GM23338 (cell line): ENCODE data around the gene SLC9A8. TPM values are rescaled to one million over a fixed set of nuclear protein-coding genes. Genes with fewer than 3 reads are reported as not detected.

Experiments
- ATAC-seq: fragments of 200-7000 bp; cut with Tn5 transposase; 3 replicates; pipeline ENCODE4 v1.9.1; 2020
- DNase-seq: peaks from one replicate; pipeline ENCODE4 v3.0.0-alpha.2; 2015; ENCODE audit warnings: low spot score
- H2AFZ ChIP-seq: fragments of 200-600 bp; sonication (generic); 2 replicates; pipeline ENCODE4 v1.8.0; 2016; ENCODE audit warnings: antibody characterized with exemption, mild to moderate bottlenecking, moderate library complexity
- H3F3A ChIP-seq: fragments of 200-600 bp; sonication (generic); replicated peaks from 2 replicates; pipeline ENCODE4 v1.8.0; 2017; ENCODE audit warnings: antibody characterized with exemption, mixed run types, low read depth
- H3K27ac ChIP-seq: fragments of 200-600 bp; sonication (generic); 2 replicates; pipeline ENCODE4 v1.6.1; 2016; ENCODE audit warnings: low read depth
- H3K27me3 ChIP-seq: fragments of 200-600 bp; sonication (generic); 2 replicates; pipeline ENCODE4 v1.8.0; 2016; ENCODE audit warnings: mild to moderate bottlenecking, mixed run types, moderate library complexity; ENCODE audit not compliant: insufficient read depth
- H3K36me3 ChIP-seq: fragments of 200-600 bp; sonication (generic); 2 replicates; pipeline ENCODE4 v1.8.0; 2016; ENCODE audit warnings: mild to moderate bottlenecking; ENCODE audit not compliant: insufficient read depth
- H3K4me1 ChIP-seq: fragments of 200-600 bp; sonication (generic); 2 replicates; pipeline ENCODE4 v1.8.0; 2016; ENCODE audit warnings: mild to moderate bottlenecking, moderate library complexity; ENCODE audit not compliant: insufficient read depth
- H3K4me2 ChIP-seq: fragments of 200-600 bp; sonication (generic); 2 replicates; pipeline ENCODE4 v1.7.1; 2017; ENCODE audit warnings: mixed run types
- H3K4me3 ChIP-seq: fragments of 200-600 bp; sonication (generic); 2 replicates; pipeline ENCODE4 v1.6.1; 2016; ENCODE audit warnings: mixed run types
- H3K79me2 ChIP-seq: fragments of 200-600 bp; sonication (generic); replicated peaks from 2 replicates; pipeline ENCODE4 v1.8.0; 2017; ENCODE audit warnings: mild to moderate bottlenecking; ENCODE audit not compliant: insufficient read depth
- H3K9me2 ChIP-seq: fragments of 200-600 bp; sonication (generic); 2 replicates; pipeline ENCODE4 v1.8.0; 2017; ENCODE audit not compliant: insufficient read depth
- H4K20me1 ChIP-seq: fragments of 200-600 bp; sonication (generic); replicated peaks from 2 replicates; pipeline ENCODE4 v1.8.0; 2017; ENCODE audit warnings: mild to moderate bottlenecking; ENCODE audit not compliant: insufficient read depth
- H3K27ac Mint-ChIP-seq: 2 replicates; pipeline ENCODE4 v1.8.0; 2020; ENCODE audit warnings: inconsistent platforms, mild to moderate bottlenecking, moderate library complexity, mixed read lengths
- H3K27me3 Mint-ChIP-seq: 3 replicates; pipeline ENCODE4 v1.8.0; 2022; ENCODE audit warnings: low read depth, mild to moderate bottlenecking, moderate library complexity, mixed read lengths, inconsistent platforms; ENCODE audit not compliant: insufficient read depth, poor library complexity
- H3K36me3 Mint-ChIP-seq: 3 replicates; pipeline ENCODE4 v1.8.0; 2021; ENCODE audit warnings: low read depth, mild to moderate bottlenecking, inconsistent platforms, moderate library complexity, mixed read lengths
- H3K4me1 Mint-ChIP-seq: 3 replicates; pipeline ENCODE4 v1.8.0; 2020; ENCODE audit warnings: mild to moderate bottlenecking, inconsistent platforms, mixed read lengths
- H3K4me3 Mint-ChIP-seq: 3 replicates; pipeline ENCODE4 v1.8.0; 2021; ENCODE audit warnings: moderate library complexity, mild to moderate bottlenecking, inconsistent platforms, mixed read lengths
- H3K9me3 Mint-ChIP-seq: 3 replicates; pipeline ENCODE4 v1.8.0; 2020; ENCODE audit warnings: moderate library complexity, mild to moderate bottlenecking, inconsistent platforms, mixed read lengths
- CREB1 ChIP-seq: fragments of 250-450 bp; sonication (Bioruptor Pico); IDR thresholded peaks from 2 replicates; pipeline ENCODE4 v1.5.0; 2020; ENCODE audit warnings: low read depth, mild to moderate bottlenecking, moderate library complexity
- NANOG ChIP-seq: IDR thresholded peaks from 2 replicates; pipeline ENCODE4 v1.6.1; 2016; ENCODE audit warnings: antibody characterized with exemption, borderline replicate concordance
- POLR2AphosphoS5 ChIP-seq: IDR thresholded peaks from 2 replicates; pipeline ENCODE4 v1.6.1; 2016; ENCODE audit warnings: antibody characterized with exemption, low read depth
- ZNF114 ChIP-seq: fragments of 250-450 bp; sonication (Bioruptor Pico); IDR thresholded peaks from 2 replicates; pipeline ENCODE4 v1.5.0; 2020; ENCODE audit warnings: mild to moderate bottlenecking, moderate library complexity
- polyA plus RNA-seq: library from polyadenylated mRNA; unstranded; fragments of >200 nt; fragmentation: Nextera tagmentation; extraction: Ambion mirVana; gene quantifications from 2 replicates; pipeline ENCODE4 v1.2.1, GENCODE V29; 2016
- total RNA-seq: library from RNA; depleted of rRNA; stranded (reverse); fragments of >200 nt; shearing (Covaris generic); gene quantifications from 2 replicates; pipeline ENCODE4 v1.2.3, GENCODE V29; 2014
- TF ChIP-seq, protein P1 (sequence below): IDR thresholded peaks from one replicate; pipeline ENCODE4 v1.6.1; 2018; ENCODE audit warnings: antibody characterized with exemption; ENCODE audit not compliant: unreplicated experiment
- TF ChIP-seq, protein P2 (sequence below): IDR thresholded peaks from 2 replicates; pipeline ENCODE4 v1.6.1; 2016; ENCODE audit warnings: antibody characterized with exemption
- TF ChIP-seq, protein P3 (sequence below): fragments of 250-450 bp; sonication (Bioruptor Pico); IDR thresholded peaks from 2 replicates; pipeline ENCODE4 v1.5.0; 2020; ENCODE audit warnings: mild to moderate bottlenecking, moderate library complexity

SLC9A8 gene
- total and polyA plus RNA-seq, 2 experiments from 2014 or later = 2.6 to 6.4 TPM

DNA sequence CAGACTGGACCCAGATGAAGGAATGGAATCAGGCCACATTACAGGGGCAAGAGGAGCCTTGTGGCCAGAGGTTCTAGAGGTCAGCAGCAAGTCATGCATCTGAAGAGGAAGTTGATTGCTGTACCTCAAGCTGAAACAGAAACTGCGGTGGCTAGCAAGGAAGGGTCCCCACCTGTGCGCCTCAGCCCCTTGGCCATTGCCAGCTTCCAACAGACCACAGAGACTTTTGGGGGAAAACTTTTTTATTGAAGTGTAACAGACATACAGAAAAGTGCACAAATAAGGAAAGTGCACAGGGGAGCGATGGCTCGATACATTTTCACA lies 26.8 kb upstream of the SLC9A8 start:
- Mint-ChIP-seq H3K9me3 (no peaks in the 10 kb centered on the region), H3K27me3 (peaks cover 9% of the 10 kb centered on the region), H3K27ac (no peak overlapping the region), H3K4me3 (no peak overlapping the region), H3K36me3 (no peaks in the 10 kb centered on the region), H3K4me1 (peaks cover 10% of the 10 kb centered on the region; the same call in 2 of the 3 replicates)
- no peak for TF ChIP-seq CREB1 (CRISPR knock-in tag)
- TF ChIP-seq NANOG = no peak
- TF ChIP-seq, protein P1, sequence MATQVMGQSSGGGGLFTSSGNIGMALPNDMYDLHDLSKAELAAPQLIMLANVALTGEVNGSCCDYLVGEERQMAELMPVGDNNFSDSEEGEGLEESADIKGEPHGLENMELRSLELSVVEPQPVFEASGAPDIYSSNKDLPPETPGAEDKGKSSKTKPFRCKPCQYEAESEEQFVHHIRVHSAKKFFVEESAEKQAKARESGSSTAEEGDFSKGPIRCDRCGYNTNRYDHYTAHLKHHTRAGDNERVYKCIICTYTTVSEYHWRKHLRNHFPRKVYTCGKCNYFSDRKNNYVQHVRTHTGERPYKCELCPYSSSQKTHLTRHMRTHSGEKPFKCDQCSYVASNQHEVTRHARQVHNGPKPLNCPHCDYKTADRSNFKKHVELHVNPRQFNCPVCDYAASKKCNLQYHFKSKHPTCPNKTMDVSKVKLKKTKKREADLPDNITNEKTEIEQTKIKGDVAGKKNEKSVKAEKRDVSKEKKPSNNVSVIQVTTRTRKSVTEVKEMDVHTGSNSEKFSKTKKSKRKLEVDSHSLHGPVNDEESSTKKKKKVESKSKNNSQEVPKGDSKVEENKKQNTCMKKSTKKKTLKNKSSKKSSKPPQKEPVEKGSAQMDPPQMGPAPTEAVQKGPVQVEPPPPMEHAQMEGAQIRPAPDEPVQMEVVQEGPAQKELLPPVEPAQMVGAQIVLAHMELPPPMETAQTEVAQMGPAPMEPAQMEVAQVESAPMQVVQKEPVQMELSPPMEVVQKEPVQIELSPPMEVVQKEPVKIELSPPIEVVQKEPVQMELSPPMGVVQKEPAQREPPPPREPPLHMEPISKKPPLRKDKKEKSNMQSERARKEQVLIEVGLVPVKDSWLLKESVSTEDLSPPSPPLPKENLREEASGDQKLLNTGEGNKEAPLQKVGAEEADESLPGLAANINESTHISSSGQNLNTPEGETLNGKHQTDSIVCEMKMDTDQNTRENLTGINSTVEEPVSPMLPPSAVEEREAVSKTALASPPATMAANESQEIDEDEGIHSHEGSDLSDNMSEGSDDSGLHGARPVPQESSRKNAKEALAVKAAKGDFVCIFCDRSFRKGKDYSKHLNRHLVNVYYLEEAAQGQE = no peak
- TF ChIP-seq, protein P2, sequence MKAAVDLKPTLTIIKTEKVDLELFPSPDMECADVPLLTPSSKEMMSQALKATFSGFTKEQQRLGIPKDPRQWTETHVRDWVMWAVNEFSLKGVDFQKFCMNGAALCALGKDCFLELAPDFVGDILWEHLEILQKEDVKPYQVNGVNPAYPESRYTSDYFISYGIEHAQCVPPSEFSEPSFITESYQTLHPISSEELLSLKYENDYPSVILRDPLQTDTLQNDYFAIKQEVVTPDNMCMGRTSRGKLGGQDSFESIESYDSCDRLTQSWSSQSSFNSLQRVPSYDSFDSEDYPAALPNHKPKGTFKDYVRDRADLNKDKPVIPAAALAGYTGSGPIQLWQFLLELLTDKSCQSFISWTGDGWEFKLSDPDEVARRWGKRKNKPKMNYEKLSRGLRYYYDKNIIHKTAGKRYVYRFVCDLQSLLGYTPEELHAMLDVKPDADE = no peak
- TF ChIP-seq ZNF114 (CRISPR knock-in tag) = no peak
- TF ChIP-seq, protein P3, sequence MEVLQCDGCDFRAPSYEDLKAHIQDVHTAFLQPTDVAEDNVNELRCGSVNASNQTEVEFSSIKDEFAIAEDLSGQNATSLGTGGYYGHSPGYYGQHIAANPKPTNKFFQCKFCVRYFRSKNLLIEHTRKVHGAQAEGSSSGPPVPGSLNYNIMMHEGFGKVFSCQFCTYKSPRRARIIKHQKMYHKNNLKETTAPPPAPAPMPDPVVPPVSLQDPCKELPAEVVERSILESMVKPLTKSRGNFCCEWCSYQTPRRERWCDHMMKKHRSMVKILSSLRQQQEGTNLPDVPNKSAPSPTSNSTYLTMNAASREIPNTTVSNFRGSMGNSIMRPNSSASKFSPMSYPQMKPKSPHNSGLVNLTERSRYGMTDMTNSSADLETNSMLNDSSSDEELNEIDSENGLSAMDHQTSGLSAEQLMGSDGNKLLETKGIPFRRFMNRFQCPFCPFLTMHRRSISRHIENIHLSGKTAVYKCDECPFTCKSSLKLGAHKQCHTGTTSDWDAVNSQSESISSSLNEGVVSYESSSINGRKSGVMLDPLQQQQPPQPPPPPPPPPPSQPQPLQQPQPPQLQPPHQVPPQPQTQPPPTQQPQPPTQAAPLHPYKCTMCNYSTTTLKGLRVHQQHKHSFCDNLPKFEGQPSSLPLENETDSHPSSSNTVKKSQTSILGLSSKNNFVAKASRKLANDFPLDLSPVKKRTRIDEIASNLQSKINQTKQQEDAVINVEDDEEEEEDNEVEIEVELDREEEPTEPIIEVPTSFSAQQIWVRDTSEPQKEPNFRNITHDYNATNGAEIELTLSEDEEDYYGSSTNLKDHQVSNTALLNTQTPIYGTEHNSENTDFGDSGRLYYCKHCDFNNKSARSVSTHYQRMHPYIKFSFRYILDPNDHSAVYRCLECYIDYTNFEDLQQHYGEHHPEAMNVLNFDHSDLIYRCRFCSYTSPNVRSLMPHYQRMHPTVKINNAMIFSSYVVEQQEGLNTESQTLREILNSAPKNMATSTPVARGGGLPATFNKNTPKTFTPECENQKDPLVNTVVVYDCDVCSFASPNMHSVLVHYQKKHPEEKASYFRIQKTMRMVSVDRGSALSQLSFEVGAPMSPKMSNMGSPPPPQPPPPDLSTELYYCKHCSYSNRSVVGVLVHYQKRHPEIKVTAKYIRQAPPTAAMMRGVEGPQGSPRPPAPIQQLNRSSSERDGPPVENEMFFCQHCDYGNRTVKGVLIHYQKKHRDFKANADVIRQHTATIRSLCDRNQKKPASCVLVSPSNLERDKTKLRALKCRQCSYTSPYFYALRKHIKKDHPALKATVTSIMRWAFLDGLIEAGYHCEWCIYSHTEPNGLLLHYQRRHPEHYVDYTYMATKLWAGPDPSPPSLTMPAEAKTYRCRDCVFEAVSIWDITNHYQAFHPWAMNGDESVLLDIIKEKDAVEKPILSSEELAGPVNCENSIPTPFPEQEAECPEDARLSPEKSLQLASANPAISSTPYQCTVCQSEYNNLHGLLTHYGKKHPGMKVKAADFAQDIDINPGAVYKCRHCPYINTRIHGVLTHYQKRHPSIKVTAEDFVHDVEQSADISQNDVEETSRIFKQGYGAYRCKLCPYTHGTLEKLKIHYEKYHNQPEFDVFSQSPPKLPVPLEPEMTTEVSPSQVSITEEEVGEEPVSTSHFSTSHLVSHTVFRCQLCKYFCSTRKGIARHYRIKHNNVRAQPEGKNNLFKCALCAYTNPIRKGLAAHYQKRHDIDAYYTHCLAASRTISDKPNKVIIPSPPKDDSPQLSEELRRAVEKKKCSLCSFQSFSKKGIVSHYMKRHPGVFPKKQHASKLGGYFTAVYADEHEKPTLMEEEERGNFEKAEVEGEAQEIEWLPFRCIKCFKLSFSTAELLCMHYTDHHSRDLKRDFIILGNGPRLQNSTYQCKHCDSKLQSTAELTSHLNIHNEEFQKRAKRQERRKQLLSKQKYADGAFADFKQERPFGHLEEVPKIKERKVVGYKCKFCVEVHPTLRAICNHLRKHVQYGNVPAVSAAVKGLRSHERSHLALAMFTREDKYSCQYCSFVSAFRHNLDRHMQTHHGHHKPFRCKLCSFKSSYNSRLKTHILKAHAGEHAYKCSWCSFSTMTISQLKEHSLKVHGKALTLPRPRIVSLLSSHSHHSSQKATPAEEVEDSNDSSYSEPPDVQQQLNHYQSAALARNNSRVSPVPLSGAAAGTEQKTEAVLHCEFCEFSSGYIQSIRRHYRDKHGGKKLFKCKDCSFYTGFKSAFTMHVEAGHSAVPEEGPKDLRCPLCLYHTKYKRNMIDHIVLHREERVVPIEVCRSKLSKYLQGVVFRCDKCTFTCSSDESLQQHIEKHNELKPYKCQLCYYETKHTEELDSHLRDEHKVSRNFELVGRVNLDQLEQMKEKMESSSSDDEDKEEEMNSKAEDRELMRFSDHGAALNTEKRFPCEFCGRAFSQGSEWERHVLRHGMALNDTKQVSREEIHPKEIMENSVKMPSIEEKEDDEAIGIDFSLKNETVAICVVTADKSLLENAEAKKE (CRISPR knock-in tag) = no peak
- no peak for TF ChIP-seq POLR2AphosphoS5
- Histone ChIP-seq H3K27ac (no peak overlapping the region), H2AFZ (peak overlapping the region; percentile 93), H3F3A (0 out of 2 replicates have a peak, but pooled peaks cover 3% of the 10 kb centered on the region), H4K20me1 (no peaks in the 10 kb centered on the region), H3K4me3 (no peak overlapping the region), H3K9me2 (no peaks in the 10 kb centered on the region), H3K27me3 (no peaks in the 10 kb centered on the region), H3K36me3 (no peaks in the 10 kb centered on the region), H3K4me1 (no peaks in the 10 kb centered on the region), H3K4me2 (no peak overlapping the region), H3K79me2 (no peaks in the 10 kb centered on the region)
- ATAC-seq (no peak), DNase-seq (no peak)
